HEK293 (cell line): Measurements from ENCODE around the gene ZNF529.
A peak's percentile ranks its signal among the peaks of the same experiment; 100 is the strongest.

Experiments
- ATF2 ChIP-seq: fragments of 450-650 bp; formaldehyde crosslinking; IDR thresholded peaks from 2 replicates; pipeline ENCODE4 v1.5.1; 2016; ENCODE audit warnings: missing biosample characterization, missing genetic modification characterization, low read depth
- EGR2 ChIP-seq: fragments of 450-650 bp; formaldehyde crosslinking; IDR thresholded peaks from 2 replicates; pipeline ENCODE4 v1.5.1; 2016; ENCODE audit warnings: low read depth, missing biosample characterization, missing genetic modification characterization
- FEZF1 ChIP-seq: fragments of 450-650 bp; formaldehyde crosslinking; IDR thresholded peaks from 2 replicates; pipeline ENCODE4 v1.5.1; 2016; ENCODE audit warnings: missing biosample characterization, missing genetic modification characterization
- INSM2 ChIP-seq: fragments of 450-650 bp; formaldehyde crosslinking; IDR thresholded peaks from 2 replicates; pipeline ENCODE4 v1.5.1; 2016; ENCODE audit warnings: missing biosample characterization, missing genetic modification characterization
- KLF17 ChIP-seq: fragments of 450-650 bp; formaldehyde crosslinking; IDR thresholded peaks from 2 replicates; pipeline ENCODE4 v1.5.1; 2016; ENCODE audit warnings: missing biosample characterization, missing genetic modification characterization
- MEIS1 ChIP-seq: sonication (generic); formaldehyde crosslinking; IDR thresholded peaks from 2 replicates; pipeline ENCODE4 v1.8.1; 2022; ENCODE audit warnings: missing genetic modification reagents, mild to moderate bottlenecking, borderline replicate concordance
- MYNN ChIP-seq: fragments of 450-650 bp; formaldehyde crosslinking; IDR thresholded peaks from 2 replicates; pipeline ENCODE4 v1.5.1; 2016; ENCODE audit warnings: missing biosample characterization, missing genetic modification characterization, borderline replicate concordance
- MZF1 ChIP-seq: fragments of 450-650 bp; formaldehyde crosslinking; IDR thresholded peaks from 2 replicates; pipeline ENCODE4 v1.5.1; 2017; ENCODE audit warnings: missing biosample characterization, missing genetic modification characterization, borderline replicate concordance
- PRDM1 ChIP-seq: fragments of 450-650 bp; formaldehyde crosslinking; IDR thresholded peaks from 2 replicates; pipeline ENCODE4; 2016; ENCODE audit warnings: missing biosample characterization, missing genetic modification characterization
- RBAK ChIP-seq: fragments of 450-650 bp; formaldehyde crosslinking; IDR thresholded peaks from 2 replicates; pipeline ENCODE4 v1.5.1; 2016; ENCODE audit warnings: missing biosample characterization, missing genetic modification characterization
- SCRT2 ChIP-seq: fragments of 450-650 bp; formaldehyde crosslinking; IDR thresholded peaks from 2 replicates; pipeline ENCODE4 v1.5.1; 2016; ENCODE audit warnings: missing biosample characterization, missing genetic modification characterization
- YY1 ChIP-seq: fragments of 450-650 bp; formaldehyde crosslinking; IDR thresholded peaks from 2 replicates; pipeline ENCODE4 v1.5.1; 2018; ENCODE audit warnings: missing biosample characterization, missing genetic modification characterization
- ZBTB7A ChIP-seq: fragments of 450-650 bp; formaldehyde crosslinking; IDR thresholded peaks from 2 replicates; pipeline ENCODE4 v1.5.1; 2016; ENCODE audit warnings: low read depth, missing biosample characterization, missing genetic modification characterization
- ZBTB8A ChIP-seq: fragments of 450-650 bp; formaldehyde crosslinking; IDR thresholded peaks from 2 replicates; pipeline ENCODE4 v1.5.1; 2016; ENCODE audit warnings: missing biosample characterization, missing genetic modification characterization
- ZFP69B ChIP-seq: fragments of 450-650 bp; formaldehyde crosslinking; IDR thresholded peaks from 2 replicates; pipeline ENCODE4 v1.5.1; 2016; ENCODE audit warnings: missing biosample characterization, missing genetic modification characterization
- ZNF114 ChIP-seq: fragments of 450-650 bp; formaldehyde crosslinking; IDR thresholded peaks from 2 replicates; pipeline ENCODE4 v1.5.0; 2017; ENCODE audit warnings: missing biosample characterization, missing genetic modification characterization
- ZNF138 ChIP-seq: fragments of 450-650 bp; formaldehyde crosslinking; IDR thresholded peaks from 2 replicates; pipeline ENCODE4 v1.5.1; 2016; ENCODE audit warnings: missing biosample characterization, missing genetic modification characterization, borderline replicate concordance
- ZNF140 ChIP-seq: fragments of 450-650 bp; formaldehyde crosslinking; IDR thresholded peaks from 2 replicates; pipeline ENCODE4 v1.5.1; 2016; ENCODE audit warnings: missing biosample characterization, missing genetic modification characterization
- ZNF146 ChIP-seq: fragments of 450-650 bp; formaldehyde crosslinking; IDR thresholded peaks from 2 replicates; pipeline ENCODE4 v1.5.1; 2016; ENCODE audit warnings: missing biosample characterization, missing genetic modification characterization
- ZNF155 ChIP-seq: fragments of 450-650 bp; formaldehyde crosslinking; IDR thresholded peaks from 2 replicates; pipeline ENCODE4 v1.5.1; 2016; ENCODE audit warnings: missing biosample characterization, missing genetic modification characterization
- ZNF24 ChIP-seq: fragments of 450-650 bp; formaldehyde crosslinking; IDR thresholded peaks from 2 replicates; pipeline ENCODE4 v1.5.1; 2016; ENCODE audit warnings: missing biosample characterization, missing genetic modification characterization
- ZNF26 ChIP-seq: fragments of 450-650 bp; formaldehyde crosslinking; IDR thresholded peaks from 2 replicates; pipeline ENCODE4 v1.5.1; 2016; ENCODE audit warnings: missing biosample characterization, missing genetic modification characterization
- ZNF335 ChIP-seq: fragments of 450-650 bp; formaldehyde crosslinking; conservative IDR thresholded peaks from 2 replicates; pipeline ENCODE4 v1.5.1; 2016; ENCODE audit warnings: missing biosample characterization, missing genetic modification characterization
- ZNF341 ChIP-seq: fragments of 450-650 bp; formaldehyde crosslinking; IDR thresholded peaks from 2 replicates; pipeline ENCODE4; 2016; ENCODE audit warnings: low read depth, missing biosample characterization, missing genetic modification characterization
- ZNF366 ChIP-seq: fragments of 450-650 bp; formaldehyde crosslinking; conservative IDR thresholded peaks from 2 replicates; pipeline ENCODE4 v1.5.1; 2016; ENCODE audit warnings: missing biosample characterization, missing genetic modification characterization
- ZNF426 ChIP-seq: fragments of 450-650 bp; formaldehyde crosslinking; IDR thresholded peaks from 2 replicates; pipeline ENCODE4 v1.5.1; 2017; ENCODE audit warnings: missing biosample characterization, missing genetic modification characterization, mild to moderate bottlenecking, inconsistent platforms, moderate library complexity
- ZNF501 ChIP-seq: fragments of 450-650 bp; formaldehyde crosslinking; IDR thresholded peaks from 2 replicates; pipeline ENCODE4 v1.5.1; 2016; ENCODE audit warnings: missing biosample characterization, missing genetic modification characterization
- ZNF596 ChIP-seq: fragments of 450-650 bp; IDR thresholded peaks from 2 replicates; pipeline ENCODE4 v1.5.0; 2018; ENCODE audit warnings: missing biosample characterization, mild to moderate bottlenecking, missing genetic modification characterization, moderate library complexity
- ZNF645 ChIP-seq: fragments of 450-650 bp; formaldehyde crosslinking; IDR thresholded peaks from 2 replicates; pipeline ENCODE4; 2016; ENCODE audit warnings: missing biosample characterization, missing genetic modification characterization
- ZNF654 ChIP-seq: fragments of 450-650 bp; formaldehyde crosslinking; IDR thresholded peaks from 2 replicates; pipeline ENCODE4 v1.5.1; 2016; ENCODE audit warnings: low read depth, missing biosample characterization, missing genetic modification characterization
- ZNF76 ChIP-seq: fragments of 450-650 bp; formaldehyde crosslinking; IDR thresholded peaks from 2 replicates; pipeline ENCODE4; 2016; ENCODE audit warnings: low read depth, missing biosample characterization, missing genetic modification characterization, borderline replicate concordance
- ZNF792 ChIP-seq: fragments of 450-650 bp; formaldehyde crosslinking; IDR thresholded peaks from 2 replicates; pipeline ENCODE4 v1.5.1; 2016; ENCODE audit warnings: missing biosample characterization, missing genetic modification characterization
- ZNF837 ChIP-seq: fragments of 450-650 bp; formaldehyde crosslinking; IDR thresholded peaks from 2 replicates; pipeline ENCODE4 v1.5.1; 2016; ENCODE audit warnings: missing biosample characterization, missing genetic modification characterization
- ZSCAN4 ChIP-seq: fragments of 450-650 bp; formaldehyde crosslinking; IDR thresholded peaks from 2 replicates; pipeline ENCODE4 v1.5.1; 2017; ENCODE audit warnings: missing biosample characterization, missing genetic modification characterization

ZNF529 gene

GRCh38 chr19:36604656-36605100, 31.6 kb upstream of the ZNF529 start (continued):
- TF ChIP-seq ATF2 (tag by site-specific recombination) (peak; percentile 70), ZNF140 (tag by site-specific recombination) (no peak), MZF1 (tag by site-specific recombination) (no peak), ZBTB7A (tag by site-specific recombination) (peak; percentile 100), ZNF24 (tag by site-specific recombination) (peak; percentile 97), ZNF114 (tag by site-specific recombination) (no peak), ZNF155 (tag by site-specific recombination) (peak; percentile 86), ZNF335 (tag by site-specific recombination) (peak; percentile 100), ZNF654 (no peak), FEZF1 (no peak; the same call in none of the 2 replicates), ZNF138 (tag by site-specific recombination) (no peak), INSM2 (tag by site-specific recombination) (peak; percentile 93), ZFP69B (tag by site-specific recombination) (peak; percentile 95), PRDM1 (tag by site-specific recombination) (peak; percentile 40; the same call in 1 of the 2 replicates), EGR2 (peak; percentile 99), YY1 (peak; percentile 64; the same call in 1 of the 2 replicates), MYNN (tag by site-specific recombination) (peak; percentile 64; the same call in 1 of the 2 replicates), ZNF837 (tag by site-specific recombination) (0 out of 2 replicates have a peak, but pooled peaks have one; percentile 36), ZNF76 (tag by site-specific recombination) (no peak), MEIS1 (no peak), ZSCAN4 (tag by site-specific recombination) (peak; percentile 96), ZNF792 (tag by site-specific recombination) (peak; percentile 96), ZBTB8A (tag by site-specific recombination) (peak; percentile 83), ZNF341 (tag by site-specific recombination) (peak; percentile 99), SCRT2 (tag by site-specific recombination) (peak; percentile 70; the same call in 1 of the 2 replicates), RBAK (peak; percentile 93), ZNF645 (tag by site-specific recombination) (no peak; the same call in 1 of the 2 replicates), ZNF366 (tag by site-specific recombination) (no peak), ZNF146 (tag by site-specific recombination) (peak; percentile 91), ZNF26 (no peak), ZNF596 (tag by site-specific recombination) (no peak), ZNF501 (no peak; the same call in none of the 2 replicates), ZNF426 (no peak), KLF17 (tag by site-specific recombination) (peak; percentile 99)
